ENCODE results near the gene RASL11B.
A peak's percentile ranks its signal among the peaks of the same experiment; 100 is the strongest.

The RASL11B gene

GRCh38 chr4:52837716-52838558, 24.2 kb upstream of the RASL11B start:
- DNase-seq (ENCODE audit: insufficient read length, low spot score) (peak; percentile 50), FAIRE-seq (peak; percentile 50)
- TF ChIP-seq POLR2A (IDR thresholded peaks at IDR 0.05; ENCODE audit: low read depth, low read length) = peak; percentile 27; the same call in 1 of the 2 replicates

GRCh38 chr4:52838729-52839586, 23.2 kb upstream of the RASL11B start:
- no peak for TF ChIP-seq POLR2A (IDR thresholded peaks at IDR 0.05; ENCODE audit: low read depth, low read length)
- no peak for FAIRE-seq

GRCh38 chr4:52840531-52841370, 21.4 kb upstream of the RASL11B start:
- no peak for TF ChIP-seq POLR2A (IDR thresholded peaks at IDR 0.05; ENCODE audit: low read depth, low read length)
- no peak for FAIRE-seq
- DNase-seq (ENCODE audit: insufficient read length, low spot score) = no peak

More at GRCh38 chr4:52838729-52839586, 23.2 kb upstream of the RASL11B start:
- DNase-seq (ENCODE audit: insufficient read length, low spot score) = no peak

- FAIRE-seq (no peak), DNase-seq (ENCODE audit: insufficient read length, low spot score) (no peak)
- TF ChIP-seq POLR2A (IDR thresholded peaks at IDR 0.05; ENCODE audit: low read depth, low read length) = no peak
Observed at GRCh38 chr4:52841682-52842456, 20.2 kb upstream of the RASL11B start.

GRCh38 chr4:52842792-52843191, 19.3 kb upstream of the RASL11B start:
- DNase-seq (ENCODE audit: insufficient read length, low spot score) = no peak
- TF ChIP-seq POLR2A (IDR thresholded peaks at IDR 0.05; ENCODE audit: low read depth, low read length) = no peak
- no peak for FAIRE-seq

GRCh38 chr4:52843351-52843750, 18.8 kb upstream of the RASL11B start:
- TF ChIP-seq POLR2A (IDR thresholded peaks at IDR 0.05; ENCODE audit: low read depth, low read length) = no peak
- FAIRE-seq (no peak), DNase-seq (ENCODE audit: insufficient read length, low spot score) (no peak)

- no peak for TF ChIP-seq POLR2A (IDR thresholded peaks at IDR 0.05; ENCODE audit: low read depth, low read length)
- DNase-seq (ENCODE audit: insufficient read length, low spot score) (no peak), FAIRE-seq (no peak)
Observed at GRCh38 chr4:52843958-52844357, 18.2 kb upstream of the RASL11B start.

GRCh38 chr4:52844596-52844995, 17.5 kb upstream of the RASL11B start:
- TF ChIP-seq POLR2A (IDR thresholded peaks at IDR 0.05; ENCODE audit: low read depth, low read length) = no peak
- FAIRE-seq = no peak

GRCh38 chr4:52846502-52846901, 15.6 kb upstream of the RASL11B start:
- FAIRE-seq (no peak), DNase-seq (ENCODE audit: insufficient read length, low spot score) (no peak)
- no peak for TF ChIP-seq POLR2A (IDR thresholded peaks at IDR 0.05; ENCODE audit: low read depth, low read length)

More at GRCh38 chr4:52844596-52844995, 17.5 kb upstream of the RASL11B start:
- no peak for DNase-seq (ENCODE audit: insufficient read length, low spot score)

GRCh38 chr4:52848254-52848653, 13.9 kb upstream of the RASL11B start:
- TF ChIP-seq POLR2A (IDR thresholded peaks at IDR 0.05; ENCODE audit: low read depth, low read length) = no peak
- no peak for DNase-seq (ENCODE audit: insufficient read length, low spot score)
- FAIRE-seq = no peak

- FAIRE-seq (no peak), DNase-seq (ENCODE audit: insufficient read length, low spot score) (no peak)
- no peak for TF ChIP-seq POLR2A (IDR thresholded peaks at IDR 0.05; ENCODE audit: low read depth, low read length)
Observed at GRCh38 chr4:52850406-52851124, 11.6 kb upstream of the RASL11B start.

GRCh38 chr4:52852041-52852440, 10.1 kb upstream of the RASL11B start:
- TF ChIP-seq POLR2A (IDR thresholded peaks at IDR 0.05; ENCODE audit: low read depth, low read length) = no peak
- FAIRE-seq = no peak

More at GRCh38 chr4:52852041-52852440, 10.1 kb upstream of the RASL11B start:
- DNase-seq (ENCODE audit: insufficient read length, low spot score) = no peak

All from H54 (cell line).